Omental fat pad (tissue), 4 donors: ENCODE data around the gene TADA2B. TPM values are rescaled to one million over a fixed set of nuclear protein-coding genes. Genes with fewer than 3 reads are reported as not detected.

Experiments used
- ATAC-seq: fragments of 150-250 bp; one replicate; pipeline ENCODE4 v1.9.1; 2016; ENCODE audit warnings: mild to moderate bottlenecking, moderate library complexity; ENCODE audit not compliant: low FRiP score
- DNase-seq: peaks from one replicate; pipeline ENCODE4 v3.0.0-alpha.2; 2019; ENCODE audit warnings: low spot score
- total RNA-seq, 4 donors: library from RNA; depleted of rRNA; stranded (reverse); fragments of >200 nt; gene quantifications; one replicate each; pipeline ENCODE4 v1.1.0, GENCODE V29; 2016
- TF ChIP-seq, protein P1 (sequence below), 3 donors: fragments of 450-650 bp; IDR thresholded peaks; one replicate each; pipeline ENCODE4 v1.5.1; 2016 to 2017; ENCODE audit warnings: antibody characterized with exemption in 3 of 3, mild to moderate bottlenecking in 3 of 3, moderate library complexity in 2 of 3

Gene TADA2B
- total RNA-seq, 4 donors from 2014 or later: 12.2 to 20.5 (median 16.5) TPM

DNA sequence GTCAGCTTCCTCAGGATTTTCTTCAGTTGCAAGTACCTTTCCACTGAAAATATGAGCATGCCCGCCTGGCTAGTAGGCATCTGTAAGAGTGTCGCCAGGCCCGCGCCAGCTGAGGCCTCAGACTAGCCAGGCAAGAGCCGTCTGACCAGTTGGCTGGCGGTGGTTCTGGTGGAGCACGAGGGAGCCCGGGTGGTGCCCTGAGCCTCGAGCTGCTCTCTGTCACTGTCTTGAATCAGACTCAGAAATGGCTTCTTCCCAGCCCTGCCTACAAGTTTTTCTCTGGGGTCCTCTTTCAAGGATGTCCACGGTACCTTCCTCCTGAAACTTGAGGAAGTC is 12.8 kb downstream of the TADA2B start:
- no peak for ATAC-seq
- no peak for DNase-seq
- TF ChIP-seq, protein P1, sequence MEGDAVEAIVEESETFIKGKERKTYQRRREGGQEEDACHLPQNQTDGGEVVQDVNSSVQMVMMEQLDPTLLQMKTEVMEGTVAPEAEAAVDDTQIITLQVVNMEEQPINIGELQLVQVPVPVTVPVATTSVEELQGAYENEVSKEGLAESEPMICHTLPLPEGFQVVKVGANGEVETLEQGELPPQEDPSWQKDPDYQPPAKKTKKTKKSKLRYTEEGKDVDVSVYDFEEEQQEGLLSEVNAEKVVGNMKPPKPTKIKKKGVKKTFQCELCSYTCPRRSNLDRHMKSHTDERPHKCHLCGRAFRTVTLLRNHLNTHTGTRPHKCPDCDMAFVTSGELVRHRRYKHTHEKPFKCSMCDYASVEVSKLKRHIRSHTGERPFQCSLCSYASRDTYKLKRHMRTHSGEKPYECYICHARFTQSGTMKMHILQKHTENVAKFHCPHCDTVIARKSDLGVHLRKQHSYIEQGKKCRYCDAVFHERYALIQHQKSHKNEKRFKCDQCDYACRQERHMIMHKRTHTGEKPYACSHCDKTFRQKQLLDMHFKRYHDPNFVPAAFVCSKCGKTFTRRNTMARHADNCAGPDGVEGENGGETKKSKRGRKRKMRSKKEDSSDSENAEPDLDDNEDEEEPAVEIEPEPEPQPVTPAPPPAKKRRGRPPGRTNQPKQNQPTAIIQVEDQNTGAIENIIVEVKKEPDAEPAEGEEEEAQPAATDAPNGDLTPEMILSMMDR (IDR thresholded peaks at IDR 0.05): no peak

DNA sequence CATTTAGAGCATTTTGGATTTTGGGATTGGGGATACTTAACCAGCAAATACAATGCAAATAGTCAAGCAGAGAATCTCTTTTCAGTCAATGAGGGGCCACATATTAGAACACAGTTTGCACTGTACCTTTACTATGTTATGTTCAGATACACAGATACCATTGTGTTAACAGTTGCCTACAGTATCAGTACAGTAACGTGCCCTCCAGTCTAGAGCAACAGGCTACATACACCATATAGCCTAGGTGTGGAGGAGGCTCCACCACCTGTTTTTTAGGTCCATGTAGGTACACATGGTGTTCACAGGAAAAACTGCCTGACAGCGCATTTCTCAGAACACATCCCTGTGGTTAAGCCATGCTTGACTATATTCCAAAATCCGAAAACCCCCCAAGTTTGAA is 15.6 kb downstream of the TADA2B start:
- no peak for ATAC-seq
- TF ChIP-seq, protein P1 (IDR thresholded peaks at IDR 0.05): no peak
- DNase-seq: no peak

DNA sequence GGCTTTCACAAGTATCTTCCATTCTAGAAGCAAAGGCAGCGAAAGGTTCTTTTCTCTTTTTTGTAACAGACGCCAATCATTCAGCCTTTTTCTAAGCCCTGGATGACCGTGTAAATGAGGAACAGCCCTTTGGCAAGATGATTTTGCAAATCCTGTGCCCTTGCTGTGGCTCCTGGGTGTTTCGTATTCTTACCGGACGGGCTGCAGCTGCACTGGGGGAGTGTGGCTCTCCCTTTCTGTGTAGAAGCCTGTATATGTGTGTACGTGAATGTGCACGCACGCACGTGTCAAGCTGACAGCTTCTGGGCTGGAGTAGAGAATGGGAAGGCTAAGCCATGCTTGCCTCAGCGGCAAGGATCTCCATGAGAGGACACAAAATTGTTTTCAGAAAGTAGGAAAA is 16.5 kb downstream of the TADA2B start:
- ATAC-seq (no peak), DNase-seq (no peak)
- TF ChIP-seq, protein P1 (IDR thresholded peaks at IDR 0.05): no peak

DNA sequence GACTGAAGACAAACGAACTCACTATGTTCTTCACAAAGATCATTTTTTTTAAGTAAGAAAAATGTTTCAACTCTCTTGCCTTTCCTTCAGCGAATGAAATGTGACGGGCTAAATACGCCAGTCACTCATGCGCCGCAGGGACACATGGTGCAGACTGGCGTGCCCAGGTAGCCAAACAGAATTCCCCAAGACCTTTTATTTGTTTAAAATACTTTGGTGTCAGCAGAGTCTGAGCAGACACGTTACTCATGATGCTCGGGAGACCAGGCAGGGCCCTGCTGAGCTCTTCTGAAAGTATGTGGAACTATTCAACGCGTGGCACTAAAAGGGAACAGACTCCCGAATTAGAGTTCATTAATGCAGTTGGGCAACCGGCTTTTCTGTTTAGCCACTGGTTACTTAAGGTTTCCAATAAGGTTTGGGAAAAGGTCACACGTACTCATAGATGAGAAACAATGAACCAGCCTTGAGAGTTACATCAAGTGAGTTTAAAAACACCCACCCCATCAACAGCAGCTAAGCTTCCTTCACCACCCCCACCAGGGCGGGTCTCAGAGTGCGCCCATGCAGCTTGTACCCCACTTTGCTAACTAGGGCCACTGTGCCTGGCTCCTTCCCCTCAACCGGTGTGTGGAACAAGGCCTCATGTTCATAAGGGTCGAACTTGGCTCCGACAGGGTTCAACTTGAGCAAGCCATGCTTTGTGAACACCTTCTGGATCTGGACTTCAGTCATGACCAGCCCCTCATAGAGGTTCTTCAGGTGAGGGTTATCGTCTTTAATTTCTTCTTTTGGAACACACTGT is 17.4 kb downstream of the TADA2B start:
- TF ChIP-seq, protein P1 (IDR thresholded peaks at IDR 0.05): no peak
- DNase-seq: no peak
- ATAC-seq: no peak

DNA sequence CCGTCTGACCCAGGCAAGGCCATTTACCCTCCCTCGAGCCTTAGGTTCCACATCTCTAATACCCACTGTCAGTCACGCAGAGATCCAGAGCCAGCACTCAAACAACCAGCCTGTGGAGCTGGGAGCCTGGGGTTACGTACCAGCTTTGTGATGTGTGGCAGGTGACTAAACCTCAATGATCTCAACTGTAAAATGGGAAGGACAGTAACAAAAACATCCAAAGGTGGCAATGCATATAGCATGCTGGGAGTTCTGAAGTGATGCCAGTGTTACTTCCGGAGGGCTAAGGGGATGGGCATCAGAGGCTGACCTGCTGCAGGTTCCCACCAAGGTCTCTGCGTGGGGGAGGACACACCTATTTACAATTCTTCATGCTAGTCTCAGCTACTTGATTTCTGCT is 18.6 kb downstream of the TADA2B start:
- ATAC-seq: no peak
- TF ChIP-seq, protein P1 (IDR thresholded peaks at IDR 0.05): no peak
- no peak for DNase-seq

DNA sequence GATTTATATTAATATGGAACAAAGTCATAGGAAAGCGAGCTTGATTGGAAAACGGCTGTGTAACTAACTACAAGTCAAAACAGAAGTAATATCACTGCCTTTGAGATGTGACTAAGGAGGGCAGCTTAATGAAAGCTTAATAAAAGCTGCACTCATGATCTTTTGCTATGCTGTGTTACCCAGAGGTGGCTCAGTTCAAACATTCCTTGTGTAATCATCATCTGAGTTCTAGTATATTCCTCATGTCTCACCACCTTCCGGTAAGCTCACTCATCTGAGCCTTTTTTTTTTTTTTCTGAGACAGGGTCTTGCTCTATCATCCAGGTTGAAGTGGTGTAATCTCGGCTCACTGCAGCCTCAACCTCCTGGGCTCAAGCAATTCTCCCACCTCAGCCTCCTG is 19.6 kb downstream of the TADA2B start:
- ATAC-seq (no peak), DNase-seq (no peak)
- TF ChIP-seq, protein P1 (IDR thresholded peaks at IDR 0.05): no peak

DNA sequence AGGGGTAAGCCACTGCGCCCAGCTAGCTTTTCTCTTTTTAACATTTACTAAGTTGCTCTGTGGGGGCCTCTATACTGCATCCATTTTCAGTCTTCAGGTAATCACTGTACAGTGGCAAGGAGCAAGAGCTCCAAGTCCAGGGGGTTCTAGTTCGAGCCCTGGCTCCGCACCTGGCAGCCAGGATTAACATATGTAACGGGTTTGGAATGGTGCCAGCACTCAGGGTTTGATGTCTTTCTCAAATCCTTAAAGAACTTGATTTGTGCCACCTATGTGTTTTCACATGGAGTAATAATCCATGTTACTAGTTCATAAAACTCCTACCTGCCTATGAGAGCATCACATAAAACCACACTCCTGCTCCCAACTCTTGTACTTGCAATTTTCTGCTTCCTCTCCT is 20.2 kb downstream of the TADA2B start:
- TF ChIP-seq, protein P1 (IDR thresholded peaks at IDR 0.05): no peak
- DNase-seq (no peak), ATAC-seq (no peak)
